Stimulated activated CD4-positive, alpha-beta T cell treated with anti-CD3 and anti-CD28 coated beads, Interleukin-2, amount 100 ng/mL, for 24 hours (primary cell): ENCODE data around the gene ARHGAP10.

Source experiments
- DNase-seq, 2 donors: peaks; one replicate each; pipeline ENCODE4 v3.0.0-alpha.2; 2020

The ARHGAP10 gene

DNA sequence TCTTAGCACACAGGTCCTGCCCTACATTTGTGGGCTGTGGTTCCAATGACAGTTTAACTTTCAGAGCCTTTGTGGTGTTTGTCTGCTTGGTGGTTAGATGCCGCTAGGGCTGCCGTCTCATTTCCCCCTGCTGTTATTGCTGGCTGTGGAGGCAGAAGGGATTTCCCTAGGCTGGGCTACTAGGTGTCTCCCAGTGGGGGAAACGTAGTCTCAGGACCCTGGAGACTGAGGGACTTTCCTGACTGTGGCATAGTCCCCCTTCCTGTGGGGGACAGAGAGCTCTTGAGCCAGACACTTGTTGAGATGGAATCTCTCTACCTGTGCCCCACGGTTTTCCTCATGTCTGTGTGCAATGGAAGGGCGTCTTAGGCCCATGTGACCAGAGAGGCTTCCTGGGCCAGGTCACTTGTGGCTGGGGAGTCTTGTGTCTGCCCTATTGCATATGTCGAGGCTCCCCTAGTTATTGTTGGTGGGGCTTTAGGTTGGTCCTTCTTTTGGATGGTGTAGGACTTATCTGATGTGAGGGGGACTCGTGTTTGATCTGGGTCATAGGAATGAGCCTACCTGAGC is 68.2 kb downstream of the ARHGAP10 start:
- DNase-seq: peak; percentile 51 to 54

DNA sequence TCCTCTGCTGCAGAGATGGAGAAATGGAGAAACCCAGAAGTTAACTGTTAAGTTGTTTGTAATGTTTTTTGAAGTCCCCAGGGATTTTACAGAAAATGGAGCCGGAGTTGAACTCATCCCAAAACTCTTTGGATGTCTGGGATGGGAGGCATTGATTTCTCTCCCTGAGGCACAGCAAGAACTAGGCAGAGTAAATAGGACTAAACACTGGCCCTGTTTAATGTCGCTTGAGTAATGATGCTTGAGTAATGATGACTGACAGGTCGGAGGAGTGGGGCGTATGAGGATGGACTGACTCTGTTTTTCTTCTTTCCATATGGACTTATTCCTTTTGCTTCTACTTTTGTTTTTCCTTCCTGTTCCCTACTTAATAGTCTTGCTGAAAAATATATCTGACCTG is 69.9 kb downstream of the ARHGAP10 start:
- DNase-seq: no peak

DNA sequence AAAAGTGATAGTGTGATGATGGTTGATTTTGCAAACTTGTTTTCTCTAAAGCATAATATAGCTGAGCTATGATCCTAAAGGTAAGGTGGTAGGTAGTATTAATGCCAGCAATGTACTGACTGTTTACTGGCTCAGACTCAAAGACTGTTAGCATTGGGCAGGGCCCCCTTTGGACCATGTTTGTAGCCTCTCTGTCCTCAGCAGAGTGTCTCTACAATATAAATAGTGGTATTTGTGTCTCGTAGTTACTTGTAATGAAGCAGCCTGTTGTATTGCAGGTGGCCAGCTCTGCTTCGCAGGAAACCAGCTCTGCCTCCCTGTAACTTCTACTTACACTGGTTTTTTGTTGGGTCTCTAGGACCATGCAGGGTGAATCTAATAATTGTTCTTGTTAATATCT is 70.5 kb downstream of the ARHGAP10 start:
- no peak for DNase-seq

DNA sequence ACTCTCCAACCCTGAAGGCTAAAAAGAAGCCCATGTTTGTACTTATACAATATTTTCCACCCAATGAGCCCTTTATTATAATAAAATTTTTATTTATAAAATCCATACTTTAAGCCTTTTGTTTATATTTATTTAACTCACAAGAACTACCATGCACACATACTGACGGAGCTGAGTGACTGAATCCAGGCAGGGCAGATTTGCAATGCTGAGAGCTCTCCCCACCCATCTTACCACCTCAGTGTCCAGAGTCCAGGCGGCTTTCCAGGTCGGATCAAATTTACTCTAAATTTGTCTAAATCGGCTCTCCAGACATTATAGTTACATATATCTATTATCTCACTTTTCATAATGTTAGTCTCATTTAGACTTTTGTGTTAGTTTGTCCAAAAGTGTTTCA is 74.1 kb downstream of the ARHGAP10 start:
- no peak for DNase-seq

DNA sequence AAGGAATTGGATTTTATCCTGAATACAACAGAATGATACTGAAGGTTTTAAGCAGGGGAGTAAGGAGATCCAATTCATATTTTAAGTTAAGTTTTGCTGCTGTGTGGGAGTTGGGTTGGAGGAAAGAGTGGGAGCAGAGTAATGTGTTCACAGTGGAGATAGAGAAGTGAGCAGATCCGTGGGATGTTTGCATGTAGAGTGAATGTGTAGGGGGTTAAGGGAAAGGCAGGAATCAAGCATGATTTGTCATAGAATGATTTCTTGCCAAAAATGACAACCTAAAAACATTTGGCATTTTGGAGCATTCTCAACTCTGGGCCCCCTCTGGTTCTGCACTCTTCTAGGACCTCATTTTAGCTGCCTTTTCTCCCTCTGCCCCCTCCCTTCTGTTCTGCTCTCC is 76.6 kb downstream of the ARHGAP10 start:
- DNase-seq: no peak

DNA sequence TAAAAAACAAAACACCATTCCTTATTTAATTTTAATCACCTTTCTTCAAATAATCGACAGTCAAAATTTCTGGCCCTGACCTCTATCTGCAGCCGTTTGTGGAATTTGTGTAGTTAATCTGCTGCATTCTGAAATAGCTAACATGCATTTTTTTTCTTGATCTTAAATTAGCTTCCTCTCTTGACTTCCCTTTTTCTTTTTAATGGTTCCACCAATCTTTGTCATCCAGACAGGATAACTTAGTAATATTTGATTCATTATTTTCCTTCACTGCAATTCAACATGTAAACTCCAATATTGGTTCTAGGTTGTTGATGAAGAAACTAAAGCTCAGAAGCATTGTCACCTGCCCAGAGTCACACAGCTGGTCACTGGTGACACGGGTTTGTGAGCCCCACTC is 77.3 kb downstream of the ARHGAP10 start:
- DNase-seq: no peak

DNA sequence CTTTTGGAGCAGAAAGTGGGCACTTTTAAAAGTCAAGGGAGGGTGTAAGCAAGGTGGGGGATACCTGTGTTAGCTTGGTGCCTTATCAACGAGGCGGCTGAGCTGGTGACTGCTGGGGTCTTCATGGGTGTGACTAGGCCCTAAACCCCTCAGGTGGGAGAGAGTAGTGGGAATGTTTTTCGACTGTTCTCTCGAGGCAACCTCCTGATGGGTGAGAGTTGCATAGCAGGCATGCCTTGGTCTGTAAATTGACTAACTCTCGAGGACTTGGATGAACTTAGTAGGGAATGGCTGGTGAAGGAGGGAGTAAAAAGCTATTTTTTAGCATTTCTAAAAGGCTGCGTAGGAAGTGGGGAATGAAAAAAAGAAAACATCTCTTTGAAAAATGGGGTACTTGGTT is 80.0 kb downstream of the ARHGAP10 start:
- no peak for DNase-seq

DNA sequence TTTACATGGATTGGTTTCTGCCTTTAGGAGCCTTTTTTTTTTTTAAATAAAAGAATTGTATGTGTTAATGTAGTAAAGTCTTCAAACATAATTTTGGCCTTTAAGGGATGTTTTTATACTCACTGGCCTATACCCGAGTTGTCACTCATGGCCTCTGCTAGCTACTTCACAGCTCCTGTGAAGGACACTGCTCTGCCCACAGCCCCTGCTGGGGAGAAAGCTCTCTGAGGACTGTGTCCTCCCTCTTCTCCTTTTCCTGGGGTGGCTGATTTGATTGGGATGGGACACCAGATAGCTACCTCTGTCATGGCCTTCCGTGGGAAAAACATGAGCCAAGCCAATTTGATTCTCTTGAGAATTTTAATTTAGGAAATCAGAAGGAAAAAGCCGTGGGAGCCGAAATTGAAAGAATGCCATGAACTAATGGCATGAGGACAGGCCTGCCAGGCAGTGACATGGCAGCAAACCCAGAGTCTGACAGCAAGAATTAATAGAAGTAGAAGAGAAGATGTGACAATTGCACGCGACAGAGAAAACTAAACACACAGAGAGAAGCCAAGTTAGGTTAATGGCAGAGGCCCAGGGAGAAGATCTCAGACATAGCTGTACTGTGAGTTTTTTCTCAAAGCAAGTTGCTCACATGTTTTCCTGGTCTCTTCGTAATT is 81.4 kb downstream of the ARHGAP10 start:
- DNase-seq: no peak

DNA sequence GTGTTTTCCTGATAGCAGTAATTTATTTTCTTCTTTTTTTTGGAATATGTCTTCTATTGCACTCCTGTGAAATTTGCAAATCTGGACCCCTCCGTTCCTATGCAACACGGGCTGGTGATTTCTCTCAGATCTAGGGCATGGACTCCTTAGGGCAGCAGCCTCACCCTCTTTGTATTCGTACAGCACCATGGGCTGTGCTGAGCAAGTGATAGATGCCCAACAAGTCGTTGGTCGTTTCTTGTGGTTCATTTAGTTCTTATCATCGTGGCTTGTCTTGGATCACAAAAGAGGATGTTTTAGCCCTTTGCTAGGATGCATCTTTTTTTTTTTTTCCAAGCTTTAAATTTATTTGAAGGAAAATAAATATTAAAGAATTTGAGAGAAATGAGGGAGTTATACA is 82.1 kb downstream of the ARHGAP10 start:
- no peak for DNase-seq

DNA sequence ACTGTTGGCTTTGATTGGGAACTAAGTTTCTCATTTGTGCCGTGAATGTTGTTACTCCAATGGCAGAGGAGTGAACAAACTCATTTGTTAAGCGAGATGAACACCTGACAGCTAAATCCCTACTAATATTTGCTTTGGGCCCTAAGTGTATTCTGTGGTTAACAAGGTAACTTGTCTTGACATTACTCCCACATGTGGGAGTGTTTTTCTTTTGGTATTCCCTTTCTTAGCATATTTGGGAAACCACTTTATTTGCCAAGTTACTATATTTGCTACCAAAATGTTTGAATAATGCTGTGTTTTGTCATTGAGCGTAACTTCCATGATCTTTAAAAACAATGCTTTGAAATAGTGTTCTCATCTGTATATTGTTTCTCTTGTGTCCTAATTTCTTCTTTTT is 82.5 kb downstream of the ARHGAP10 start:
- no peak for DNase-seq

DNA sequence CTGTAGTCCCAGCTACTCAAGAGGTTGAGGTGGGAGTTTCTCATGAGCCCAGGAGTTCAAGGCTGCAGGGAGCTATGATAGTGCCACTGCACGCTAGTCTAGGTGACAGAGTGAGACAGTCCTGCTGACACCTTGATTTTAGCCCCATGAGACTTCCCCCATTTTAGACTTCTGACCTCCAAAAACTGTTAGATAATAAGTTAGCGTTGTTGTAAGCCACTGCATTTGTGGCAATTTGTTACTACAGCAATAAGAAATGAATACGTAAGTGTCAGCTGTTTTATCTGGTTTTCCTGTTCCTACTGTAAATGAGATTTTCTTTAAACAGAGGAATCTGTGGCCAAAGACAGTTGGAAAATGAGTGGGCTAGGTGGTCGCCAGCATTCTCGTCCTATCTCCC is 83.9 kb downstream of the ARHGAP10 start:
- no peak for DNase-seq

DNA sequence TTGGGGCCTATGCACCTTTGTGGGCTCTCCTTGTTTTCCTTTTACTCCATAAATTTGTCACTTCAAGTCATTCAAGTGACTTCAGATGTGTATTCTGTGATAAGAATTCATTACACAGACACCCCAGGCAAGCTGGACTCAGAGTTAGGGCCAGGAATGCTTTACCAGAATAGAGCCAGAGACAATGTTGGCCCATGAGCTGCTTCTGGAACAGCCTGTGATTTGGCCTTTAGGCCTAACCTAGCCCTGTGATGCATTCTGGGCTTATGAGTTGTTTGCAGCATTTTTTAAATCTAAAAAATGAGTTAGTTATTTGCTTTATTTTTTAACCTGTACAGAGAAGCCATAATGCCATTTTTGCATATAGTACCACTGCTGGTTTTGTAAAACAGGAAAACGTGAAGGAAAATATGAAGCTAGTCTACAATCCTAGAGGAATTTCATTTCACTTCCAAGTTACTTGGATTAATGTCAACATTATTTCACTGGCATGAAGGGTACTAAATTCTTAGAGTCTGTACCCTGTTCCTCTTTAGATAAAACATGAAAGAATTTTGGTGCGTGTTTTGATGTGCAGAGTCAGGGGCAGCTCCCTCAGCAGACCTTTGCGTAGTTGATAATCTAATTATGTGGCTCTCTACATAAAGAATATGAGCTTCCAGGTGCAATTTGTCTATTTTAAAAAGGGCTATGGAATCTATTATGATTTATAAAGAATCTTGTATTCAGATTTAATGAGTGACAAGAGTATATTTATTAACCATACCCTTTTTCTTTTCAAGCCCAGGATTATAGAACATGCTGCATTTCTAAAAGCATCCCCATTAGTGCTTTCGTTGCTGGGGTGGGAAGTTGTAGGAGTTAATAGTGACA is 84.7 kb downstream of the ARHGAP10 start:
- no peak for DNase-seq

DNA sequence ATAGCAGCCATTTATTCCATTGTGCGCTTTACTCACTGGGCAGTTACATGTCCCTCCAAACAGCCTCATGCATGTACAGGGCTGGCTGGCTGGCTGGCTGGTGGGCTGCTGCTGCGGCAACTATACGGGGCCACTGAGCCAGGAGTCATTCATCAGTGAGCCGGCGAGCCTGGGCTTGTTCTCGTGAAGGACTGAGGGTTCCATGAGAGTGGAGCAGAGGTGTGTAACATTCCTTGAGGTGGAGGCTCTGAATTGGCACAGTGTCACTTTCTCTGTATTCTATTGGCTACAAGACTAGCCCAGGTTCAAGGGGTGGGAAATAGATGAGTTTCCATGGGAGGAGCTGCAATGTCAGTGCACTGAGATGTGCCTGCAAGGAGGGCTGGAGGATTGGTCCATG is 89.1 kb downstream of the ARHGAP10 start:
- DNase-seq: no peak

DNA sequence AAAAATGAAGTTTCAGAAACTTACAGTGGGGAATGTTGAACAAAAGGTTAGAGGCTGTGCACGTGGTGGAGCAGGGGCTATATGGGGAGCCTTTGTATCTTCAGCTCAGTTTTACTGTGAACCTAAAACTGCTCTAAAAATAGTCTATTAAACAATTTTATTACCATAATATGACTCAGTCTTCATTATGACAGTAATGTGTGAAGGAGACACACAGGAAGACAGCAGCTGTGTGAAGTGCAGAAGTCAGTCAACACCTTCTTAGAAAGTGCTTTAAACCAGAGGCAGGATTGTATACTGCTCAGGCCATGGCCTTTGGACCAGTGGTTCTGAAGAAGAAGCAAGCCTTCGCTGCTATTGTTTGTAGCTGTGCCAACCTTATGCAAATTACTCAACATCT is 89.7 kb downstream of the ARHGAP10 start:
- no peak for DNase-seq

DNA sequence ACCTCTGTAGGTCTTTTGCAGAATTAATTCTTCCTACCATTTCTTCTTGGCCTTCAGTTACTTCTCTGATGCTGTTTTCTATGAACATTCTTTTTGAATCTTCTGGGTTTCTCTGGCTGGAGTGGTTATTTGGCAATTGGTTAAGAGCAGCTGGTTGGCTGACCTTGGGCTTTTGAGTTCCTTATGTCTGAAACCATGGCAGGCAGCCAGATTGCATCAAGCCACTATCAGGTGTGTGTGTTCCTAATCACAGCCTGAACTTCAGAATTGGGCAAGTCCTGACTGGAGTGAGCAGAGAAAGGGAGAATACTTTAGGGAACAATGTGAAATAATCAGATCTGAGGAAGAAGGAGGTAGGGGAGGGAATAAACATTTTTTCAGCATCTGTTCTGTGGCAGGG is 90.2 kb downstream of the ARHGAP10 start:
- no peak for DNase-seq

DNA sequence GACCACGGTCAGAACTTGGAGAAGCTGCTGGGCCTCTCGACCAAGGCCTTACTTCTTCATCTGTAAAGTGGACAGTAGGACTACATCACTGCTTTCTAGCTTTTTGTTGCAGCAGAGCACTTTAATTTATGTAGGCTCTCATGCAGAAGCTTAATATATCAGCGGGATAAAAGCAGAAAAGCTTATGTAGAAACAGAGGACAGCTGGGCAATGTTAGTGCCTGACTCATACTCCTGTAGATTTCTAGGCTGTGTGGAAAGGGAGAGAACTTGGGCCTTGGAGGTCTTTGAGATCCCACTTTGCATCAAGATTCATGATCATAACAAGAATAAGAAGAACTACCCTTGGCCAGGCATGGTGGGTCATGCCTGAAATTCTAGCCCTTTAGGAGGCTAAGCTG is 91.2 kb downstream of the ARHGAP10 start:
- no peak for DNase-seq

DNA sequence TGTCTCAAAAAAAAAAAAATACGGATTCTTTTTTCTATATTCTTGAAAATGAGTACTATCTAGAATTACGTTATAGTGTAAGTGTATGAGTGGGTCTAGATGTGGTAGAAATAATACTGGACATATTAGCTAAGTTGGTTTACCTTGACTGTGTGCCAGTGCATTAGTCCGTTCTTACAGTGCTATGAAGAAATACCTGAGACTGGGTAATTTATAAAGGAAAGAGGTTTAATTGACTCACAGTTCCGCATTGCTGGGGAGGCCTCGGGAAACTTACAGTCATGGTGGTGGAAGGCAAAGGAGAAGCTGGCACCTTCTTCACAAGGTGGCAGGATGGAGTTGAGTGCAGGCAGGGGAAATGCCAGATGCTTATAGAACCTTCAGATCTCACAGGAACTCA is 92.4 kb downstream of the ARHGAP10 start:
- no peak for DNase-seq

DNA sequence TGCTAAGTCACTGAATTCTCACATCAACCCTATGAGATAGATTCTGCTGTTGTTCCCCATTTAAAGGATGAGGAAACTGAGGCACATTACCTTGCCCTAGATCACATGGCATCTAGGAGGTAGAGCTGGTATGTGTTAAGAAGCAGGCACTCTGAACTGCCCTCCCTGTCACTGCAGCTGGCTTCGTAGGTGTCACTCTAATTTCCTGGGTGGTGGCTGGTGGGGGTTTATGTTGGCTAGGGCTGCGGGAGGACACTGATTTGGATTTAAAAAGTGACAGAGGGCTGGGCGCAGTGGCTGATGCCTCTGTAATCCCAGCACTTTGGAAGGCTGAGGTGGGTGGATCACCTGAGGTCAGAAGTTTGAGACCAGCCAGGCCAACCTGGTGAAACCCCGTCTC is 93.0 kb downstream of the ARHGAP10 start:
- DNase-seq: no peak

DNA sequence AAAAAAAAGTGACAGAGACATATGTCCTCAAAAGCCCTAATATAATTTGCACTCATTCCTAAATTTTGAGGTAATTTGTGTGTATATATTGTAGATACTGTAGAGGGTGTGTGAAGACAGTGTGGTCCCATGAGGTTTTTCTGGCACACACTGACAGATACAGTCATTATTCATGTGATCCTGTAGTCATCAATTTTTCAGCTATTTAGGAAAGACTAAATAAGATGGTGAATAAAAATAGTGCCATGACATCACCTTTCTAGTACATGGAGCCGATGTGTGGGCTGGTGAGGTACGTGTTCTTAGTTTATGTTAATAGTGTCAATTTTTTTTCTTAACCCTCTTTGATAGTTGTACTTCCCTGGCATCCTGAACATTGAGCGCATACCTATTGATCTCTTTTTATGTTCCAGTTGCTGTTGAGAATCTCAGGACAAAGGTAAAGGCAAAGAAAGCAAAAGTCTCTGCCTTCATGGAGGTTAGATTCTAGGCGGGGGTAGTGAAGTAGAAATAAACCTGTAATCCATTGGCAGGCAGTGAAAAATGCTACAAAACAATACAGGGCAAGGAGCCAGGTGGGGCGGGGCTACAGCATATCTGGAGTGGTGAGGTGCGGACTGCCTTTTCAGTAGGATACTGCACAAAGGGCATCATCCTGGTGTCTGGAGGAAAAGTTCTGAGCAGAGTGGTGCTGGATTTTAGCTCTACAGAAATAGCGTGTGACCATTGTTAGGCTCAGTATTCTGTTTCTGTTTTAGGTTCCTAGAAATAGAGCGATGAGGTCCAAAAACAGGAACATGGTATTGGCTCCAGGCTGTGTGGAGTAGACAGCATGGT is 93.8 kb downstream of the ARHGAP10 start:
- DNase-seq: no peak

DNA sequence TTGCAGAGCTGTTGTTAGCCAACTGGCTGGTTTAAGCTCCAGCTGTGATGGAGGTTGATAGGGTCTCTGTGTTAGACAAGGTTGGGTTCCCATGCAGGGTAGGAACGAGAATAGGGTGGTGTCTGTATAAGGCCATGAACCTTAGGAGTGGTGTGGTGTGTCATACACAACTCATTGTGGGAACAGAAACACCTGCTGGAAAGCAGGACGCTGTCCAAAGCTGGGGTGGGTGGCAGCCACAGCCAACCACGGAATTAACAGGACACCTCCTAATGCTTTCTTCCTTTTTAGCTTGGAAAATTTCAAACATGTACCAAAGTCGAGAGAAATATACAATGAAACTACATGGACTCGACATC is 94.4 kb downstream of the ARHGAP10 start:
- no peak for DNase-seq

DNA sequence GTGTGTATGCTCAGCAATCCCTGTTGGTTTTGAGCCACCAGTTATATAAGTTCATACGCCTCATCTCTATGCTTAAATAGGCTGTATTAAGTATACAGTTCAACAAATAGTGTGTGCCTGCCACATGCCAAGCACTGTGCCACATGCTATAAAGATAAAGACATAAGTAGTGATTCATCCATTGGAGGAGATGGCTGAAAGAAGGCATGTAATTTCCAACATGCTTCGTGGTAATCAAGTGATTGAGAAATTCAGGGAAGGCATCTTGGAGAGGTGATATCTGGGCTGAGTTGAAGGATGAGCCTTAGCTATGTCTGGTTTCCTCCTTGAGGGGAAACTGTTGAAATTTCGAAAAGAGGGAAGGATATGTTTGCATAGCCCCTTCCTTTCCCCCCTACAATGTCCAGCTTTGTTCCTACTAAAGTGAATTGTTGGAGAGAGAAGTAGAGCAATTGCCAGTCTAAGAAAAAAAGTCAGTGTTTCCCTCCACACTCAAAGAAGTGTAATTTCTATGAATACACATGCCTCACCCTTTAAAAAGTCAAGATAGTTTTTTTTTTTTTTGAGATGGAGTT is 96.5 kb downstream of the ARHGAP10 start:
- no peak for DNase-seq

DNA sequence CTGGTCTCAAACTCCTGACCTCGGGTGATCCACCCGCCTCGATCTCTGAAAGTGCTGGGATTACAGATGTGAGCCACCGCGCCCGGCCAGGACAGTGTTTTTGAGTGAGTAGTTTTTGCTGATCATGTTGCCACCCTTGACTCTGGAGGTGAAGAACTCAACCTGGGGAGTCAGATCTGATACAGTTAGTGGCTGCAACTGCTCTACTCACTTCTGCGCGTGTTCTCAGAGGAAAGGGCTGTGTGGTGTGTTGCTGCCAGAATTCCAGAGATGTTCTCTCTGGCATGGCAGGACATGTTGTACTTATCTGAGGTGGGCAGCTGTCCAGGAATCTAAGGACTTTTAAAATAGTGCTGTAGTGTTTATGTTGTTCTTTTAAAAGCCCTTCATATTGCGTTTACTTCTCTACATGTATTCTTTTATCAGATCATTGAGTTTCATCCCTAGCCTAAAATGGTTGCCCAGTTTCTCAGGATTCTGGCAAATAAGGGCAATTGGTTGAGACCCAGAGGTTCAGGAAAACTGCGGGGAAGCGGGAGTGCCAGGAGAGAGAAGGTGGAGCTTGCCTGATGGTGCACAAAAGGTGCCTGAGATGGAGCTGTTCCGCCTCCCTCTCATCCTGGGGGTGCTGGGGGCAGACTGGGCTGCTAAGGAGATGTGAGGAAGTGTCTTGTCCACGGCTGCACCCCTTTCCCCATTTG is 97.7 kb downstream of the ARHGAP10 start:
- no peak for DNase-seq

DNA sequence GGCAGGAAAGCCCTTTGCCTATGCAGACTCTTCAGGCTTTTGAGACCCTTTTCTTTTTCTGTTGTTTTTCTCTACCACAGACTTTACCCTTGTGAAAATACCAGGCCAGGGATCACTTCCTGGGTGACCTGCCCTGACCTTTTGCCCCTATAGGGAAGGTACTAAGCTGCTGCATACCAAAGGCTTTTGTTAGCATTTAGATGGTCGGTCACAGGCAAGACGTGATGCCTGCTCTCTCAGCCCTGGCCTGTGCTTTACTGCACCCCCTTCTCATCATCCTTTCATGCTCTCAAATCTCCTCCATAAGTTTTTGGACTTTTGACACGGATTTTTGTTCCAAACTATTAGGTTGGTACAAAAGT is 98.2 kb downstream of the ARHGAP10 start:
- no peak for DNase-seq
